ENCODE measurements around the gene LGALS3.

The LGALS3 gene

GRCh38 chr14:55099756-55100155, 29.3 kb upstream of the LGALS3 start:
- Histone ChIP-seq H3K4me1 (ENCODE audit: control insufficient read depth, insufficient read depth, low read length) (peaks cover 6% of the 10 kb centered on the region), H3K27ac (ENCODE audit: low read length) (no peak overlapping the region), H3K4me3 (ENCODE audit: low read length) (no peak overlapping the region), H3K9me3 (ENCODE audit: control insufficient read depth, insufficient read depth, low read length) (no peaks in the 10 kb centered on the region), H3K27me3 (ENCODE audit: control insufficient read depth, insufficient read depth, low read length) (no peaks in the 10 kb centered on the region), H3K36me3 (ENCODE audit: control insufficient read depth, insufficient read depth, low read length) (no peaks in the 10 kb centered on the region)
- DNase-seq (ENCODE audit: low read depth, low spot score) = no peak
- WGBS (ENCODE audit: insufficient coverage, insufficient read length) = no CpG with 5 or more reads among the region's 2 CpGs

DNA sequence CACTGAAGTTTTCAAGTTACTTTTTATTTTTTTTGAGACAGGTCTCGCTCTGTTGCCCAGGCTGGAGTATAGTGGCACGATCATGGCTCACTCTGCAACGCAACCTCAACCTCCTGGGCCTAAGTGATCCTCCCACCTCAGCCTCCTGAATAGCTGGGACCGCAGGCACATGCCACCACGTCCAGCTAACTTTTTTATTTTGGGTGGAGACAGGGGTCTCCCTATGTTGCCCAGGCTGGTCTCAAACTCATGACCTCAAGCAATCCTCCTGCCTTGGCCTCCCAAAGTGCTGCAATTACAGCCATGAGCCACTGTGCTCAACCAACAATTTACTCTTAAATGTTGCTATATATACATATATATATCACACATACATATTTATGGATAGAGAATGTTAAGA, 27.4 kb upstream of the LGALS3 start:
- Histone ChIP-seq H3K27me3 (ENCODE audit: control insufficient read depth, insufficient read depth, low read length) (no peaks in the 10 kb centered on the region), H3K36me3 (ENCODE audit: control insufficient read depth, insufficient read depth, low read length) (no peaks in the 10 kb centered on the region), H3K9me3 (ENCODE audit: control insufficient read depth, insufficient read depth, low read length) (no peaks in the 10 kb centered on the region), H3K4me1 (ENCODE audit: control insufficient read depth, insufficient read depth, low read length) (peaks cover 6% of the 10 kb centered on the region), H3K27ac (ENCODE audit: low read length) (no peak overlapping the region), H3K4me3 (ENCODE audit: low read length) (no peak overlapping the region)
- no peak for DNase-seq (ENCODE audit: low read depth, low spot score)
- WGBS (ENCODE audit: insufficient coverage, insufficient read length) = no CpG with 5 or more reads among the region's 5 CpGs

DNA sequence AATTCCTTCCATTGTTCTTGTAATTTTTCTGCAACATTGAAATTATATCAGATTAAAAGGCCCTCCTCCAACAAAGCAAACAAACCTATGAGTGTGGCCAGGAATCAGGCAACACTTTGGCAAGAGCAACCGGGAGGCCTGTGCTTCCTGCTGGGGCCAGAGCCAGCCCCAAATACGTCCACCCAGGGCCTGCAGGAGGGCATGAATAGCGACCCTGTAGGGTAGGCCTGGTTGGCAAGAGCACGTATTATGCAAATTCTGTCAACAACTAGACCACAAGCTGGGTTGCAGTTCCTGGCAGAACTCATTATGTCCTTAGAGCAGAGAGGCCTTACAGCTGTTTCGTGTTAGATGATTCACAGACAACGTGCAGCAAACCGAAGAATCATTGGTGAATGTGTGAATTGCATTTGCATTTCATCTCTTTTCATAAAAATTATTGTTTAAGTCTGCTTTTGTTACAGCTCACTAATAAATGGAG, 26.9 kb upstream of the LGALS3 start:
- Histone ChIP-seq H3K27ac (ENCODE audit: low read length) (no peak overlapping the region), H3K4me3 (ENCODE audit: low read length) (no peak overlapping the region), H3K4me1 (ENCODE audit: control insufficient read depth, insufficient read depth, low read length) (peaks cover 6% of the 10 kb centered on the region), H3K27me3 (ENCODE audit: control insufficient read depth, insufficient read depth, low read length) (no peaks in the 10 kb centered on the region), H3K36me3 (ENCODE audit: control insufficient read depth, insufficient read depth, low read length) (no peaks in the 10 kb centered on the region), H3K9me3 (ENCODE audit: control insufficient read depth, insufficient read depth, low read length) (no peaks in the 10 kb centered on the region)
- no peak for DNase-seq (ENCODE audit: low read depth, low spot score)
- WGBS (ENCODE audit: insufficient coverage, insufficient read length) = no CpG with 5 or more reads among the region's 7 CpGs

- no CpG with 5 or more reads among the region's 13 CpGs for WGBS (ENCODE audit: insufficient coverage, insufficient read length)
- Histone ChIP-seq H3K27me3 (ENCODE audit: control insufficient read depth, insufficient read depth, low read length) (no peaks in the 10 kb centered on the region), H3K4me1 (ENCODE audit: control insufficient read depth, insufficient read depth, low read length) (peaks cover 9% of the 10 kb centered on the region), H3K27ac (ENCODE audit: low read length) (no peak overlapping the region), H3K9me3 (ENCODE audit: control insufficient read depth, insufficient read depth, low read length) (no peaks in the 10 kb centered on the region), H3K36me3 (ENCODE audit: control insufficient read depth, insufficient read depth, low read length) (no peaks in the 10 kb centered on the region), H3K4me3 (ENCODE audit: low read length) (no peak overlapping the region)
- DNase-seq (ENCODE audit: low read depth, low spot score) = no peak
Measured at GRCh38 chr14:55103005-55103640, 25.9 kb upstream of the LGALS3 start.

DNA sequence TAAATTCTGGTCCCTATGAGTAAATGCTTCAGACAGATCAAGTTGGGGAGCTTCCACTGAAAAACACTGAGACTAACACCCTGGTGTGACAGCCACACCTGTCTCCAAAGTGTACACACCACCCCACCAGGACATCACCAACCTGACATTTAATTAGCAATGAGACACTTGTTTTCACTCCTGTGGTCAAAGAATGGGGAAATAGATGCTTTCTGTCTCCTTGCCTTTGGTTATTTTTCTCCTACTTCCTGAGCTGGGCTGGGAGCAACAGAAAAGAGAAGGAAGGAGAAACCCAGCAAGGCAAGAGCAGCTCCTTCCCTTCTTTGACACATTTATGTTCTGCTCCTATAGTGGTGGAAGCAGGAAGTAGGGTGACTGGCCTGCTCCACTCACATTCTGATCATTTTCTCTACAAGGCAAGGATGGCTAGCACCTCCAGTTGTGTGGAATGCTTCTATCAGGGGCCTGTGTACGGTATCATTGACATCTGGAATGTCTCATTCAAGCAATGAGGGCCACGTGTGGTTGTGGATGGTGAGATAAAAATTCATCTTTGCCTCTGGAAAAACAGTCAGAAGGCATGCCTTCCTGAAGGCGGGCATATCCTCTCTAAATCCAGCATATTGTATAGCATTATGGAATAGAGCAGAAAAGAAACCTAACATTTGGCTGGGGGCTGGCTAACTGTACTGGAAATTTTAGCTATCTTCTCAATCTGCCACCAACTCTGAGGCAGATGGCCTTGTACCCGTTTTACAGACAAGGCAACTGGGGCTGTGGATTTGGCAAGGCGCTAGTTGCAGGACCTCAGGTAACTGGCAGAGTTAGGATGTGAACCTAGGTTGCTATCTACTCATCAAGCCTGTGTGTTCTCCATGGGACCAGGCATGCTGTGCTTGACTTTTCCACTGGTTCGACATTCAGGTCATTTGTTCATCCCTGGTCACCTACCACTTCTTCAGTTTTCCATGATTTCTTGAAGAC, 24.8 kb upstream of the LGALS3 start:
- no peak for DNase-seq (ENCODE audit: low read depth, low spot score)
- Histone ChIP-seq H3K9me3 (ENCODE audit: control insufficient read depth, insufficient read depth, low read length) (no peaks in the 10 kb centered on the region), H3K27me3 (ENCODE audit: control insufficient read depth, insufficient read depth, low read length) (no peaks in the 10 kb centered on the region), H3K4me1 (ENCODE audit: control insufficient read depth, insufficient read depth, low read length) (peaks cover 9% of the 10 kb centered on the region), H3K27ac (ENCODE audit: low read length) (no peak overlapping the region), H3K4me3 (ENCODE audit: low read length) (no peak overlapping the region), H3K36me3 (ENCODE audit: control insufficient read depth, insufficient read depth, low read length) (no peaks in the 10 kb centered on the region)
- WGBS (ENCODE audit: insufficient coverage, insufficient read length) = no CpG with 5 or more reads among the region's 6 CpGs

DNA sequence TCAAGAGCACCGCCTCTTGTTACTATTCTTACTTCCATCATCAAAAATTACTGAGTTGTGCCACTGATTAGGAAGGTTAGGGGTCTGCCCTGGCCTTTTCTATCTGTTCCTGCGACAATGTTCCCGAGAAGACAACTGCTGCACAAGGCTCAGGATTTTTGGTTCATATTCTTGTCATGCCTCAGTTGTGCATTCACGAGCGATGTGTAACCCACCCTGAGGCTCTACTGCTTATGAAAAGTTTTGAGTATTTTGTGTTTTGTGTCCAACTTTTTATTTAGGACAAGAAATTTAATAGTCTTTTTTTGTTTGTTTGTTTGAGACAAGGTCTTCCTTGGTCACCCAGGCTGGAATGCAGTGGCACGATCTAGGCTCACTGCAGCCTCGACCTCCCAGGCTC, 23.1 kb upstream of the LGALS3 start:
- no peaks in the 10 kb centered on the region for H3K9me3 ChIP-seq (ENCODE audit: control insufficient read depth, insufficient read depth, low read length)
- H3K4me3 ChIP-seq (ENCODE audit: low read length) = no peak overlapping the region
- no peak overlapping the region for H3K27ac ChIP-seq (ENCODE audit: low read length)
- H3K27me3 ChIP-seq (ENCODE audit: control insufficient read depth, insufficient read depth, low read length) = no peaks in the 10 kb centered on the region
- DNase-seq (ENCODE audit: low read depth, low spot score) = no peak
- H3K36me3 ChIP-seq (ENCODE audit: control insufficient read depth, insufficient read depth, low read length) = no peaks in the 10 kb centered on the region
- peaks cover 9% of the 10 kb centered on the region for H3K4me1 ChIP-seq (ENCODE audit: control insufficient read depth, insufficient read depth, low read length)
- no CpG with 5 or more reads among the region's 7 CpGs for WGBS (ENCODE audit: insufficient coverage, insufficient read length)

DNA sequence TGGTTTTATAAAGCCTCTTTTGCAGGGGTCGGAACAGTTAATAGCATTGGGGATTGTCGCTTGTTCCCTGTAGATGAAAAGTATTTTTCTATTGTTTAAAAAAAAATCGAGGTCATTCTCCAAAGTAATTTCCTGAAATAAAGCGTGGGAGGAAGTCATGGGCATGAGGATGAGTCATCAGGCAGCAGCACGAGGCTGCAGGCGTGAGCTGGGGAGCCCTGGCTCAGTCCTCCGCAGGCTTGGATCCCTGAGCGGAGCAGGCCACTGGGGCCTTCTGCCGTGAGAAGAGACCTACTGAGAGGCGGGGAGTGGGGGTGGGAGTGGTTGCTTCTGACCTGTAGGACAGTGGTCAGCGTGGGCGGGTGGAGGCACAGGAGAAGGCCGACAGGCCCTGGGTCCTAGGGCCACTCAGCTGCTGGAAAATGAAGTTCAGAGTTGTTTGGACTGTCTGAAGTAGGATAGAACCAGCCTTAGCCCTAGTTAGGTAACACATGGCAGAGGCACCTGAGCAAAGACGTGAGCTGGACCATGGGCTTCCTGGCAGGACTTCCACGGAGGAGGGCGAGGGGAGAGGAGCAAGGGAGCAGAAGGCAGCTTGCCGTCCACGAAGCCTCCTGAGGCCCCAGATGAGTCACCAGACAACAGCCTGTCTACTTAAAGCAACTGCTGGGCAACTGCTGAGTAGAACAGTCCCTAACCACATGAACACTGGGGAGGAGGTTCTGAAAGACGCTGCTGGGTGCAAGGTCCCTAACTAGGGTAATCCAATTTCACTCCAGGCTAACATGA, 21.1 kb upstream of the LGALS3 start:
- Histone ChIP-seq H3K27ac (ENCODE audit: low read length) (no peak overlapping the region), H3K9me3 (ENCODE audit: control insufficient read depth, insufficient read depth, low read length) (no peaks in the 10 kb centered on the region), H3K36me3 (ENCODE audit: control insufficient read depth, insufficient read depth, low read length) (no peaks in the 10 kb centered on the region), H3K4me1 (ENCODE audit: control insufficient read depth, insufficient read depth, low read length) (peaks cover 5% of the 10 kb centered on the region; the same call in 1 of the 2 replicates), H3K4me3 (ENCODE audit: low read length) (no peak overlapping the region), H3K27me3 (ENCODE audit: control insufficient read depth, insufficient read depth, low read length) (no peaks in the 10 kb centered on the region)
- no peak for DNase-seq (ENCODE audit: low read depth, low spot score)
- WGBS (ENCODE audit: insufficient coverage, insufficient read length) = no CpG with 5 or more reads among the region's 19 CpGs

DNA sequence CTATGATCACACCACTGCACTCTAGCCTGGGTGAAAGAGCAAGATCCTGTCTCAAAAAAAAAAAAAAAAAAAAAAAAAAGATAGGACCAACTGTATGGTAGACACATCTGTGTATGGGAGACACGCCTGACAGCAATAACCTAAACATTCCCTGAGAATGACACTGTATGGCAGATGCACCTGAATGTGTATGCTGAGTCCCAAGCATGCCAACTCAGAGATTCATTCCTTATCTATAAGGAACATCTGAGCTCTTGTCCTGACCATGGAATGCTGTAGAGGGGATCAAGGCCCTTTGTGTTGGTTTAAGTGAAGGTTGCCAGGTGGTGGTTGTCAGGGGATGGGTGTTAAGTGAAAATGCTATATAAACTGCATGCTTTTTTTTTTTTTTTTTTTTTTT, 19.2 kb upstream of the LGALS3 start:
- WGBS (ENCODE audit: insufficient coverage, insufficient read length) = no CpG with 5 or more reads among the region's 1 CpG
- peaks cover 2% of the 10 kb centered on the region; the same call in 1 of the 2 replicates for H3K4me1 ChIP-seq (ENCODE audit: control insufficient read depth, insufficient read depth, low read length)
- H3K36me3 ChIP-seq (ENCODE audit: control insufficient read depth, insufficient read depth, low read length) = no peaks in the 10 kb centered on the region
- H3K27me3 ChIP-seq (ENCODE audit: control insufficient read depth, insufficient read depth, low read length) = no peaks in the 10 kb centered on the region
- H3K4me3 ChIP-seq (ENCODE audit: low read length) = no peak overlapping the region
- no peak for DNase-seq (ENCODE audit: low read depth, low spot score)
- H3K27ac ChIP-seq (ENCODE audit: low read length) = no peak overlapping the region
- H3K9me3 ChIP-seq (ENCODE audit: control insufficient read depth, insufficient read depth, low read length) = no peaks in the 10 kb centered on the region

DNA sequence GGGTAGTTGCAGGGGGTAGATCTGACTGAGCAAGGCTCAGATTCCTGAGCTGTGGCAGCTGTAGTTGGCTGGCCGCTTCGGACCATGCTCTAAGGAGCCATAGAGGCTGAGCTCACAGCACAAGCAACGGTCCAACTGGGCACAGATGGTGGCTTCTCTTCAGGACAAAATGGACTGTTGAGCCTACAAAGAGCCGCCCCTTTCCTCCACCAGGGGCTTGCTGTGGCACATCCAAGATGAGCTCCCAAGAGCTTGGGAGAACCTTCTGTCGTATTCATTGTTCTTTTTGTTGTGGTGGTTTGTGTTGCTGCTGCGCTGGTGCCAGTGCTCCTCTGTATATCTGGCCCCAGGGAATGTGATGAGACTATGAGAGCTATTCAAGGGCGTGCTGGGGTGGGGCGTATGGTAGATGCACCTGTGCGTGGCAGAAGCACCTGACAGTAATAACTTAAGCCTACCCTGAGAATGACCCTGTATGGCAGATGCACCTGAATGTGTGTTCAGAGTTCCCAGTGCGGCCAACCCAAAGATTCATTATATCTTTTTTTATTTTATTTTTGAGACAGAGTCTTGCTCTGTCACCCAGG, 17.8 kb upstream of the LGALS3 start:
- Histone ChIP-seq H3K4me3 (ENCODE audit: low read length) (no peak overlapping the region), H3K4me1 (ENCODE audit: control insufficient read depth, insufficient read depth, low read length) (peaks cover 2% of the 10 kb centered on the region; the same call in 1 of the 2 replicates), H3K27ac (ENCODE audit: low read length) (no peak overlapping the region), H3K36me3 (ENCODE audit: control insufficient read depth, insufficient read depth, low read length) (no peaks in the 10 kb centered on the region), H3K27me3 (ENCODE audit: control insufficient read depth, insufficient read depth, low read length) (no peaks in the 10 kb centered on the region), H3K9me3 (ENCODE audit: control insufficient read depth, insufficient read depth, low read length) (no peaks in the 10 kb centered on the region)
- WGBS (ENCODE audit: insufficient coverage, insufficient read length) = no CpG with 5 or more reads among the region's 10 CpGs
- DNase-seq (ENCODE audit: low read depth, low spot score) = no peak

DNA sequence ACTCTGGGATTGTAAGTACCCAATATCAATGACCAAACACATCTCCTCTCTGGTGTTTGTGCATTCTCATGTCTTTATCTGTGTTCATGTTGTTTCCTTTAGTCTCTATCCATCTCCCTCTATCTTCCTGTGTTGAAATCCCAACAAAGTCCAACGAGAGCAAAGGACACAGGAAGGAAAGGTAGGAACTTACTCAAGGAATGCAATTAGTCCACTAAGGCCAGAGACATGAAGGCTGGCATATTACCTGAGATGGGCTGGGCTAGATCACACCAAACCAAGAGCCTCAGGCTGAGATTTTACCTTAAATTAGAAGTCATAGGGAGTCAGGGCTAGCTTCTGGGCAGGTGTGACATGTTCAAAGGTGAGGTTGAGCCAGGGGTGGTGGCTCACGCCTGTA, 14.3 kb upstream of the LGALS3 start:
- Histone ChIP-seq H3K36me3 (ENCODE audit: control insufficient read depth, insufficient read depth, low read length) (no peaks in the 10 kb centered on the region), H3K27me3 (ENCODE audit: control insufficient read depth, insufficient read depth, low read length) (no peaks in the 10 kb centered on the region), H3K27ac (ENCODE audit: low read length) (no peak overlapping the region), H3K4me3 (ENCODE audit: low read length) (no peak overlapping the region), H3K9me3 (ENCODE audit: control insufficient read depth, insufficient read depth, low read length) (no peaks in the 10 kb centered on the region), H3K4me1 (ENCODE audit: control insufficient read depth, insufficient read depth, low read length) (no peaks in the 10 kb centered on the region)
- WGBS (ENCODE audit: insufficient coverage, insufficient read length) = no CpG with 5 or more reads among the region's 2 CpGs
- DNase-seq (ENCODE audit: low read depth, low spot score) = no peak
